Activated CD4-positive, alpha-beta T cell treated with anti-CD3 and anti-CD28 coated beads, Interleukin-2, amount 50 U/mL, for 24 hours (primary cell): Measurements from ENCODE around the gene SNED1.
"Not testable (repeated sequence)": the region's sequence is repeated elsewhere in the genome, so short reads cannot be mapped to it uniquely, and the experiment has no call there.

Experiments used
- DNase-seq, 2 donors: peaks; one replicate each; pipeline ENCODE4 v3.0.0-alpha.2; 2020; ENCODE audit warnings: low read depth in 1 of 2, low spot score in 1 of 2

The SNED1 gene

GRCh38 chr2:240972201-240972600, 26.2 kb upstream of the SNED1 start:
- DNase-seq: no peak

GRCh38 chr2:240972636-240973521, 25.5 kb upstream of the SNED1 start:
- DNase-seq: no peak

GRCh38 chr2:240974771-240975572, 23.4 kb upstream of the SNED1 start:
- no peak for DNase-seq

- not testable (repeated sequence) for DNase-seq
Observed at GRCh38 chr2:240975903-240976302, 22.5 kb upstream of the SNED1 start.

GRCh38 chr2:240981280-240981679, 17.1 kb upstream of the SNED1 start:
- no peak for DNase-seq

GRCh38 chr2:240981871-240982800, 16.3 kb upstream of the SNED1 start:
- DNase-seq: no peak

- no peak for DNase-seq
Observed at GRCh38 chr2:240982821-240983281, 15.6 kb upstream of the SNED1 start.

GRCh38 chr2:240983361-240983995, 14.9 kb upstream of the SNED1 start:
- DNase-seq: no peak

GRCh38 chr2:240983996-240984498, 14.4 kb upstream of the SNED1 start:
- no peak for DNase-seq

- no peak for DNase-seq
Observed at GRCh38 chr2:240985881-240986786, 12.3 kb upstream of the SNED1 start.

GRCh38 chr2:240986787-240987411, 11.5 kb upstream of the SNED1 start:
- no peak for DNase-seq

GRCh38 chr2:240987588-240987987, 10.8 kb upstream of the SNED1 start:
- no peak for DNase-seq

GRCh38 chr2:240988146-240988545, 10.3 kb upstream of the SNED1 start:
- DNase-seq: no peak

- DNase-seq: no peak
Observed at GRCh38 chr2:240988571-240989271, 9.7 kb upstream of the SNED1 start.

GRCh38 chr2:240989451-240990265, 8.8 kb upstream of the SNED1 start:
- no peak for DNase-seq

- no peak for DNase-seq
Observed at GRCh38 chr2:240990266-240990529, 8.2 kb upstream of the SNED1 start.

- DNase-seq: no peak
Observed at GRCh38 chr2:240990726-240991377, 7.6 kb upstream of the SNED1 start.
